GM18511 (cell line): ENCODE results near the gene DNPEP.
"Not testable (repeated sequence)": the region's sequence is repeated elsewhere in the genome, so short reads cannot be mapped to it uniquely, and the experiment has no call there.

Source experiments
- ATAC-seq: cut with Tn5 transposase; IDR thresholded peaks from one replicate; pipeline ENCODE4 v1.9.1; 2021; ENCODE audit warnings: mild to moderate bottlenecking, moderate library complexity; ENCODE audit not compliant: unreplicated experiment

The DNPEP gene

GRCh38 chr2:219402665-219403515, 15.2 kb upstream of the DNPEP start:
- ATAC-seq = peak; percentile 90

GRCh38 chr2:219401606-219402005, 13.9 kb upstream of the DNPEP start:
- ATAC-seq = no peak

GRCh38 chr2:219400562-219400961, 12.8 kb upstream of the DNPEP start:
- ATAC-seq = no peak

GRCh38 chr2:219399716-219400478, 12.2 kb upstream of the DNPEP start:
- no peak for ATAC-seq

GRCh38 chr2:219398721-219399363, 11.1 kb upstream of the DNPEP start:
- no peak for ATAC-seq

GRCh38 chr2:219396863-219397457, 9.2 kb upstream of the DNPEP start:
- no peak for ATAC-seq

GRCh38 chr2:219395609-219396008, 7.9 kb upstream of the DNPEP start:
- no peak for ATAC-seq

- ATAC-seq = not testable (repeated sequence)
Measured at GRCh38 chr2:219395056-219395455, 7.3 kb upstream of the DNPEP start.

GRCh38 chr2:219392754-219393153, 5.0 kb upstream of the DNPEP start:
- no peak for ATAC-seq

- no peak for ATAC-seq
Measured at GRCh38 chr2:219388907-219389156, 1.1 kb upstream of the DNPEP start.

GRCh38 chr2:219388121-219388906, 602 bp upstream of the DNPEP start:
- ATAC-seq = peak; percentile 81

- ATAC-seq = peak; percentile 0
Measured at GRCh38 chr2:219386532-219387280, 1.0 kb downstream of the DNPEP start.

- ATAC-seq = no peak
Measured at GRCh38 chr2:219385958-219386520, 1.7 kb downstream of the DNPEP start.

GRCh38 chr2:219384859-219385258, 2.9 kb downstream of the DNPEP start:
- no peak for ATAC-seq

- ATAC-seq = no peak
Measured at GRCh38 chr2:219384083-219384713, 3.5 kb downstream of the DNPEP start.

GRCh38 chr2:219381448-219381847, 6.3 kb downstream of the DNPEP start:
- no peak for ATAC-seq

GRCh38 chr2:219380926-219381325, 6.8 kb downstream of the DNPEP start:
- ATAC-seq = no peak

GRCh38 chr2:219378163-219378851, 9.4 kb downstream of the DNPEP start:
- ATAC-seq = no peak

- ATAC-seq = no peak
Measured at GRCh38 chr2:219369447-219369861, 18.3 kb downstream of the DNPEP start.
